ENCODE measurements around the gene KCNMA1. TPM values are rescaled to one million over a fixed set of nuclear protein-coding genes. Genes with fewer than 3 reads are reported as not detected.

Gene KCNMA1
- total RNA-seq, 4 donors from 2014 or later = 10.1 to 32.6 (median 20.1) TPM

- no peak for ATAC-seq (ENCODE audit: low FRiP score)
- DNase-seq (ENCODE audit: low spot score) = no peak
- TF ChIP-seq CTCF (IDR thresholded peaks at IDR 0.05) = no peak
Observed at GRCh38 chr10:76901701-76902100, 735.9 kb downstream of the KCNMA1 start.

GRCh38 chr10:76899490-76899889 lies 738.1 kb downstream of the KCNMA1 start:
- no peak for ATAC-seq (ENCODE audit: low FRiP score)
- TF ChIP-seq CTCF (IDR thresholded peaks at IDR 0.05) = no peak
- DNase-seq (ENCODE audit: low spot score) = no peak

- DNase-seq (ENCODE audit: low spot score) = no peak
- ATAC-seq (ENCODE audit: low FRiP score) = no peak
- TF ChIP-seq CTCF (IDR thresholded peaks at IDR 0.05) = no peak
Observed at GRCh38 chr10:76892766-76893479, 744.7 kb downstream of the KCNMA1 start.

GRCh38 chr10:76887223-76888010 lies 750.2 kb downstream of the KCNMA1 start:
- ATAC-seq (ENCODE audit: low FRiP score) = no peak
- TF ChIP-seq CTCF (IDR thresholded peaks at IDR 0.05) = no peak
- no peak for DNase-seq (ENCODE audit: low spot score)

- no peak for ATAC-seq (ENCODE audit: low FRiP score)
- no peak for DNase-seq (ENCODE audit: low spot score)
- no peak for TF ChIP-seq CTCF (IDR thresholded peaks at IDR 0.05)
Observed at GRCh38 chr10:76885816-76886215, 751.8 kb downstream of the KCNMA1 start.

- ATAC-seq (ENCODE audit: low FRiP score) = no peak
- TF ChIP-seq CTCF (IDR thresholded peaks at IDR 0.05) = no peak
- DNase-seq (ENCODE audit: low spot score) = no peak
Observed at GRCh38 chr10:76884673-76885275, 752.8 kb downstream of the KCNMA1 start.
